Measurements from ENCODE around the gene AFTPH.
"Not testable (repeated sequence)": the region's sequence is repeated elsewhere in the genome, so short reads cannot be mapped to it uniquely, and the experiment has no call there.

The AFTPH gene

GRCh38 chr2:64526034-64526433 is 1.9 kb downstream of the AFTPH start:
- DNase-seq (ENCODE audit: low read depth), result no peak
- TF ChIP-seq, protein P1, sequence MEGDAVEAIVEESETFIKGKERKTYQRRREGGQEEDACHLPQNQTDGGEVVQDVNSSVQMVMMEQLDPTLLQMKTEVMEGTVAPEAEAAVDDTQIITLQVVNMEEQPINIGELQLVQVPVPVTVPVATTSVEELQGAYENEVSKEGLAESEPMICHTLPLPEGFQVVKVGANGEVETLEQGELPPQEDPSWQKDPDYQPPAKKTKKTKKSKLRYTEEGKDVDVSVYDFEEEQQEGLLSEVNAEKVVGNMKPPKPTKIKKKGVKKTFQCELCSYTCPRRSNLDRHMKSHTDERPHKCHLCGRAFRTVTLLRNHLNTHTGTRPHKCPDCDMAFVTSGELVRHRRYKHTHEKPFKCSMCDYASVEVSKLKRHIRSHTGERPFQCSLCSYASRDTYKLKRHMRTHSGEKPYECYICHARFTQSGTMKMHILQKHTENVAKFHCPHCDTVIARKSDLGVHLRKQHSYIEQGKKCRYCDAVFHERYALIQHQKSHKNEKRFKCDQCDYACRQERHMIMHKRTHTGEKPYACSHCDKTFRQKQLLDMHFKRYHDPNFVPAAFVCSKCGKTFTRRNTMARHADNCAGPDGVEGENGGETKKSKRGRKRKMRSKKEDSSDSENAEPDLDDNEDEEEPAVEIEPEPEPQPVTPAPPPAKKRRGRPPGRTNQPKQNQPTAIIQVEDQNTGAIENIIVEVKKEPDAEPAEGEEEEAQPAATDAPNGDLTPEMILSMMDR (IDR thresholded peaks at IDR 0.05; ENCODE audit: low read depth, low read length, missing control alignments), result no peak
- H3K4me3 ChIP-seq (ENCODE audit: low read depth, low read length), result peak overlapping the region; percentile 81

GRCh38 chr2:64530946-64531345 is 6.8 kb downstream of the AFTPH start:
- not testable (repeated sequence) for H3K4me3 ChIP-seq (ENCODE audit: low read depth, low read length); DNase-seq (ENCODE audit: low read depth)

DNA sequence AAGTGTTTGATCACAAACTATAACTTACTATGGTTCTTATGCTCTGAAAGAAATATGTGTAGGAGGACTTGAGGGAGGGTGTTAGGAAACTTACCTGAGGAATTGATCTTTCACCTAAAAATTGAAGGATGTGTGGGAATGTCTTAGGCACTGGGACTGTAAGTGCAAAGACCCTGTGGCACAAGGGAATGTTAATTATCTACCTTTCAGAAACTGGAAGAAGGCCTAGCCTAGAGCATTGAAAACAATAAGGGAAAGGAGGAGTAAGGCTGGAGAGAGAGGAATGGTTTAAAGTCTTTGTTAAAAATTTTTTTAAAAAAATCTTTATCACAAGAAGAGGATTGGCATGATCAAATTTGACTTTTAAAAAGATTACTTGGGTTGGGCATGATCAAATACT is 7.9 kb downstream of the AFTPH start:
- no peak for DNase-seq (ENCODE audit: low read depth)
- H3K4me3 ChIP-seq (ENCODE audit: low read depth, low read length), result no peak overlapping the region
- TF ChIP-seq, protein P1 (IDR thresholded peaks at IDR 0.05; ENCODE audit: low read depth, low read length, missing control alignments), result no peak

GRCh38 chr2:64533882-64534281 is 9.8 kb downstream of the AFTPH start:
- no peak overlapping the region for H3K4me3 ChIP-seq (ENCODE audit: low read depth, low read length)
- no peak for DNase-seq (ENCODE audit: low read depth)
- TF ChIP-seq, protein P1 (IDR thresholded peaks at IDR 0.05; ENCODE audit: low read depth, low read length, missing control alignments), result no peak

- H3K4me3 ChIP-seq (ENCODE audit: low read depth, low read length), result no peak overlapping the region
- DNase-seq (ENCODE audit: low read depth), result no peak
- TF ChIP-seq, protein P1 (IDR thresholded peaks at IDR 0.05; ENCODE audit: low read depth, low read length, missing control alignments), result no peak
Observed at GRCh38 chr2:64534363-64534762, 10.2 kb downstream of the AFTPH start.

- DNase-seq (ENCODE audit: low read depth), result no peak
- TF ChIP-seq, protein P1 (IDR thresholded peaks at IDR 0.05; ENCODE audit: low read depth, low read length, missing control alignments), result no peak
- H3K4me3 ChIP-seq (ENCODE audit: low read depth, low read length), result no peak overlapping the region
Observed at GRCh38 chr2:64535024-64535423, 10.9 kb downstream of the AFTPH start.

- no peak for DNase-seq (ENCODE audit: low read depth)
- TF ChIP-seq, protein P1 (IDR thresholded peaks at IDR 0.05; ENCODE audit: low read depth, low read length, missing control alignments), result no peak
- H3K4me3 ChIP-seq (ENCODE audit: low read depth, low read length), result no peak overlapping the region
Observed at GRCh38 chr2:64537991-64538390, 13.9 kb downstream of the AFTPH start.

Measured in GM12864 (cell line).